GM19452 (cell line): ENCODE data around the gene ATP2B2.

ENCODE experiments used
- ATAC-seq: cut with Tn5 transposase; IDR thresholded peaks from one replicate; pipeline ENCODE4 v1.9.1; 2021; ENCODE audit not compliant: unreplicated experiment

The ATP2B2 gene

DNA sequence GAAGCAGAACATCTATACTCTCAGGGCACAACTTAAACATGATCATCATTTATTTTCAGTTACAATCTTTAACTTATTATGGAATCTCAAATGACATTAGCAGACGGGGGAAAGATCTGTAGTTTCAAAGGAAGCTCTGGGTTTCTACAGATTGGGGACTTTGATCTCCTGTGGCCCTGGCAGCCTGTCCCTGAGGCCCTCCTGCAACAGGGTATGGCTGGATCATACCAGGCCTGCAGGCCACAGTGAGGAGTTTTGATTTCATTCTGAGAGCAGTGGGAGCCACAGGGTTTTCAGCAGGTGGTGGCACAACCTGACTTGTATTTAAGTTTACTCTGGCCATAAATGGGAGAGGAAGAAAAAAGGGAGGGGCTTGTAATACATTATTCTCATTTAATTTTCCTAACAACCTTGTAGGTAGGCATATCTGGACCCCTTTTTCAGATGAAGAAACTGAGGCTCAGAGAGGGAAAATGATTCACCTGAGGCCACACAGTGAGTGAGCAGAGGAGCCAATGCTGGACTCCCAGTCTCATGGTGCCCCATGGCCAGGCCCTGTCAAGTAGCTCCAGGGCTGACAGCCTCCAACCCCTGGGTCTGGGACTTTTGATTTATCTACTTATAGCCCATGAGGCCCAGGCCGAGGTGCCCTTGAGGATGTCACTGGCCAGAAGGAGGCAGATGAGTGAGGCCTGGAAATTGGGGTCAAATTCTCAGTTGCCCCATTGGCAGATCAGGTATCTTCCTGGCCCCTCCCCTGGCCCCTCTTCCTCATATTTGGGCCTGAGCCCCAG lies 71.0 kb downstream of the ATP2B2 start:
- no peak for ATAC-seq

DNA sequence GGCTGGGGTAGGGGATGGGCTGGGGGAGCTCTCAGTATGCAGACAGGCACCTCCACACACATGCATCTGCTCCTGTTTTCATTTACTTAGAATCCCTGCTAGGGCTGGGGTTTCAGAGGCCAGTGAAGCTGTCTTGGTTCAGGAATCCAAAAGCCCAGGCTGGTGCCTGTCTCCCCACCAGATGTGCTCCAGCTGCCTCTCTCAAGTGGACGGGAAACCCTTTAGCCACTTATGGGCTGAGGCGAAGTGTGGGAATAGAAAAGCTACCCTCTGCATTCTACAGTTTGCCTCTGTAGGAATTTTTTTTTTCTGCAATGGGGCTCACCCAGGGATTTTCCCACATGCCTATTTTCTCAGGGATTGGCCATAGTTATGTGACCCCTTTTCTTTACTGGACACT lies 72.5 kb downstream of the ATP2B2 start:
- no peak for ATAC-seq

DNA sequence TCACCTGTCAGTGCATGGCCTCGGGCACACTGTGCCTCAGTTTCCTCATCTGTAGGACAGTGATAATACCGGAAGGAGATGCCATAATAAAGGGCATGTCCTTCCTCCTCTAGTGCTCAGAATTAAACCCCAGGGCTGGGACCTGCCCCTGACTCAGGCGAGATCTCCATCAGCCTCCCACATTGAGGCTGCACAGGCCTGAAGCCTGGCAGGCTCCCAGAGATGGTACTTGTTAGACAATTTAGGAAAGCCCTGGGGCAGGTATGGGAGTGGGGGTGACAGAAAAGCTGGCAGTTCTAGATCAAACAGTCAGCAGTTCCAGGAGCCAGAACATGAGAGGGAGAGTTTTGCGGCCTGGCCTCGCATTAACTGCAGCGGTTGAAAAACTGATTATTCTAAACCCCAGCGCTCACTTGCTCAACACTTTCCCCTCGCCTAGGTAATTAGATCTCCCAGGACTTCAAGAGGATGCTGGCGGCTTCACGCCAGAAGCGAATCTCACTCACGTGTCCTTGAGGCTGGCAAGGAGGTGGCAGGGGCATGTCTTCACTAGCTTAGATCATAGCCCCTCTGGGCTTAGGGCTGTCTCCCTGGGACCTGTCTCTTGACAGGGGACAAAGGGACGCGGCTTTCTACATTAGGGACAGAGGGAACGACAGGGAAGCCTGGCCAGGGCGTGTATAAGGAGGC lies 73.1 kb downstream of the ATP2B2 start:
- no peak for ATAC-seq

DNA sequence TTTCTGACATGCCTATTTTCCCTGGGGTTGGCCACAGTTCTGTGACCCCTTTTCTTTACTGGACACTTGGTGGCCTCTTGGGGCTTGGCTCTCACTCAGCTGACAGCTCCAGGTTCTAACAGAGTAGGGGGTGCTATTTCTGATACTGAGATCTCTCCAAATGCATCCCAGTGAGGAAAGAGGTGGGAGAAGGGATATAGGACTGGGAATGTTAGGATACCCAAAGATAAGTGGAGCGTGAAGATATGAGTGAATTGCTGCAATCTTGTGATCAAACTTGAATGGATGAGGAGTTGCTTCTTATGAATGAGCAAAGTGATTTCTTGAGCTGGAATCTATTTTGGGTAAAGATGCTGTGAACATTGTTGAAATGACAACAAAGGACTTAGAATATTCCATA lies 74.6 kb downstream of the ATP2B2 start:
- no peak for ATAC-seq

- no peak for ATAC-seq
Observed at GRCh38 chr3:10428406-10429091, 76.8 kb downstream of the ATP2B2 start.

- ATAC-seq, result no peak
Observed at GRCh38 chr3:10426346-10427220, 78.8 kb downstream of the ATP2B2 start.

- ATAC-seq, result no peak
Observed at GRCh38 chr3:10423171-10423882, 82.1 kb downstream of the ATP2B2 start.

DNA sequence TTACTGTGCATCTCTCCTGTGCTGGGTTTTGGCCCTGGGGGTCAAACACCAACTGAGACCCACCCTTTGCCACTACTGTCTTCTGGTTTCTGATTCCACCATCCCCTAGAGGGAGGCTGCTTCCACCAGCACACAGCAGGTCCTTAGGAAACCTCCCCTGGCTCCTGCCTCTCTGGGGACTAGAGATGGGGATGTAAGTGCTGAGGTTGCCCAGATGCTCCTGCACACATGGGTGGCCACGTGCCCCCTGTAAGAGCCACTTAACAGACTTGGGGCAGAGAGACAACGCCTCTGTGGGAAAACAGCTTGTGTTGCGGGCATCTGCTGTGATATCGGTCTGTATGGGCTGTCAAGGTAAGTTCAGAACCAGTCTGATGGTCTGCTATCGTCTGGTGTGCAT lies 83.4 kb downstream of the ATP2B2 start:
- ATAC-seq, result no peak

GRCh38 chr3:10420745-10421475 lies 84.5 kb downstream of the ATP2B2 start:
- ATAC-seq, result no peak

- no peak for ATAC-seq
Observed at GRCh38 chr3:10419637-10420232, 85.7 kb downstream of the ATP2B2 start.

DNA sequence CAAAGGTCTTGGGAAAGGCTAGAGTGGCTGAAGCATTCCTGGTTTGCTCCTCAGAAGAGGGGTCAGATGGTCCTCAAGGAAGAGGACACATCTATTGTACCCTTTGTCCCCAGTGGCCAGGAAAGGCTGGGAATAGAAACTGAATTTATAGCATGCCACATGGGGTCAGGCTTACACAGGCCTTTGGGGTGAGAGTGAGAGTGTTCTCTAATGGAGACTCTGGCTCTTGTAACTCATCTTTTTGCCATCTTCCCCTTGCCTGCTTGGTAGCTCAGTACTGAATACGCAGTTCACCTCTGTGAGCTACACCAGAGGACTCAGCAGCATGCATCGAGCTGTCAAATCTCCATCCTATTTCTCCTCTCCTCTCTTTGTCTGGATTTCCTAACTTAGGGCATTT lies 87.5 kb downstream of the ATP2B2 start:
- ATAC-seq, result no peak

DNA sequence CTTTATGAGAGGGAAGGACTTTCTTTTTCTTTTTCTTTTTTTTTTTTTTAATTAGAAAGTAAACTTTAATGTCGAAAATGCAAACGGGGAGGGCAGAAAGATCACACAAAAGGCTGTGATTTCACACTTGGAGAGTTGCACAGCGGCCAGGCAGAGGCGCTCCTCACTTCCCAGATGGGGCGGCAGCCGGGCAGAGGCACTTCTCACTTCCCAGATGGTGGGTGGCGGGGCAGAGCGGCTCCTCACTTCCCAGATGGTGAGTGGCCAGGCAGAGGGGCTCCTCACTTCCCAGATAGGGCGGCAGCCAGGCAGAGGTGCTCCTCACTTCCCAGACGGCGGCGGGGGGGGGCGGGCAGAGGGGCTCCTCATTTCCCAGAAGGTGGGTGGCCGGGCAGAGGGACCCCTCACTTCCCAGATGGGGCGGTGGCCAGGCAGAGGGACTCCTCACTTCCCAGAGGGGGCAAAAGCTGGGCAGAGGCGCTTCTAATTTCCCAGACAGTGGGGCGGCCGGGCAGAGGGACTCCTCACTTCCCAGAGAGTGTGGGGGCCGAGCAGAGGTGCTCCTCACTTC lies 88.6 kb downstream of the ATP2B2 start:
- ATAC-seq, result no peak

- ATAC-seq, result no peak
Observed at GRCh38 chr3:10413041-10413440, 92.3 kb downstream of the ATP2B2 start.

DNA sequence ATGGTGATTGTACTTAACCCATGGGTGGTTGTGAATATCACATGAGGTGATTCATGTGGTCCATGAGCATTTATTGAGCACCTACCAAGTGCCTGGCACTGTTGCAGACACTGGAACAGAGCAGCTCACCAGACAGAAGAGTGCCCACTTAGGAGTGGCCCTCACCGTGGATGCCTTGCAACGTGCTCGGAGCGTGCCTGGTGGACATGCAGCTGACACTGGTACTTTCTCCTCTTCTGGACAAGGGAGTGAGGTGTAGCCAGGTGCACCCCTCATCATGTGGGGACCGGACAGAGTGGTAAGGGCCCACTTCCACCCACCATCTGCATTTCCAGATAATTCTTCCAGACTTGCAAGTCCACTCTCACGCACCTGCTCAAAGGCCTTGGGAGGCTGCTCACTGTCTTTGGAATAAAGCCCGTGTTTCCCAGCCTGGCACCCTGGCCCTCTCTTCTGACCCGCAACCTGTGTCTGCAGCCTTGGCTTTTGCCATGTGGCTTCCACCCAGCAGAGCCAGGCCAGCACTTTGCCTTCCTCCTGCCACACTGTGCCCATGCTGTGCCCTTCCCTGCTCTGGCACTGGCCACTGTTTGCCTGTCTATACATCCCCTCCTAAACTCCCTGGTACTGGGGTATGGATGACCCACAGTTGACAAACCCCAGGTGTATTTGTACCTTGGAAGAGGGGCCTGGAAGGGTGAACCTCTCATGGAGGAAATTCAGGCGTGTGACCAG lies 93.6 kb downstream of the ATP2B2 start:
- ATAC-seq, result no peak

- no peak for ATAC-seq
Observed at GRCh38 chr3:10410383-10411002, 94.9 kb downstream of the ATP2B2 start.

DNA sequence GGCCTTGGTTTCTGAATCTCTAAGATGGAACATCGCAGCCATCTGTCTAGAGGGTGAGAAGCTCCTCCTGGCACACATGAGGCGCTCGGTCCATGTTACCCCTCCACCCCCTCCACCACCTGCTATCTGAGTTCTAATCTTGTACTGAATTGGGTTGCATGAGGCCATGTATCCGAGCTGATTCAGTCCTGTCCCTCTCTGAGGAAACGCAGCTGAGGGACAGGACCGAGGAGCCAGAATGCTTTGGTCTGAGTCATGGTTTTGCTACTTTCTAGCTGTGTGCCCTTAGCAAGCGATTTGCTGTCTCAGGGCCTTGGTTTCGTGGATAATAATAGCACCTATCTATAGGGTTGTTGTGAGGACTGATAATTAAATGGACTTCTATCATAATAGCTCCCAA lies 96.7 kb downstream of the ATP2B2 start:
- ATAC-seq, result no peak

DNA sequence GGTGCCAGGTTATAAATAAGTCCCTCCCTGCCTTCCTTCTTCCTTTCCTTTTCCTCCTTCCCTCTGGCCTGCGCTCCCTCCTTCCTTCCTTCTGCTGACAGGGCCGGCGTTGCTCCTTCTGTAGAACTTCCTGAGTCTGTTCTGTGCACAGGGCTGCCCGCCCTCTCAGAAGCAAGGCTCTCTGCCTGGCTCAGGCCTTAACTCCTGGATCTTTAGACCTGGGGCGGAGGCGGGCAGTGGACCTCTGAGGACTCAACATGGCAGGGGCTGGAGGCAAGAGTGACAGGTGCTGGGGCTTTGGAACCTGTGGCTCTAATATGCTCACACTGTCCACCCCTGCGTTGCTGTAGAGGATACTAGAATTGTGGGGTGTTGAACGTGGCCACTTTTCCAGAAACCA lies 98.0 kb downstream of the ATP2B2 start:
- ATAC-seq, result no peak

- ATAC-seq, result no peak
Observed at GRCh38 chr3:10406414-10406813, 99.0 kb downstream of the ATP2B2 start.
